NCI-H2107 treated with DMSO at 0.1 percent for 48 hours (cell line): ENCODE data around the gene MCUR1.
A peak's percentile ranks its signal among the peaks of the same experiment; 100 is the strongest.
"Not testable (repeated sequence)": the region's sequence is repeated elsewhere in the genome, so short reads cannot be mapped to it uniquely, and the experiment has no call there.

Source experiments
- DNase-seq: peaks from one replicate; lab custom pipeline; 2025; ENCODE audit not compliant: unreplicated experiment; lab: John Stamatoyannopoulos, UW

Gene MCUR1

GRCh38 chr6:13780162-13780561 lies 34.2 kb downstream of the MCUR1 start:
- not testable (repeated sequence) for DNase-seq

- DNase-seq, result no peak
These were observed 36.3 kb downstream of the MCUR1 start for GRCh38 chr6:13778028-13778427.

GRCh38 chr6:13776602-13777001 lies 37.8 kb downstream of the MCUR1 start:
- no peak for DNase-seq

GRCh38 chr6:13775466-13775865 lies 38.9 kb downstream of the MCUR1 start:
- DNase-seq, result not testable (repeated sequence)

- DNase-seq, result not testable (repeated sequence)
These were observed 41.9 kb downstream of the MCUR1 start for GRCh38 chr6:13772358-13773030.

- no peak for DNase-seq
These were observed 44.7 kb downstream of the MCUR1 start for GRCh38 chr6:13769655-13770053.

- no peak for DNase-seq
These were observed 45.2 kb downstream of the MCUR1 start for GRCh38 chr6:13769034-13769654.

GRCh38 chr6:13767121-13767808 lies 47.1 kb downstream of the MCUR1 start:
- DNase-seq, result no peak

GRCh38 chr6:13766201-13766634 lies 48.1 kb downstream of the MCUR1 start:
- DNase-seq, result peak; percentile 51

GRCh38 chr6:13765570-13765969 lies 48.8 kb downstream of the MCUR1 start:
- DNase-seq, result peak; percentile 41

GRCh38 chr6:13764996-13765395 lies 49.4 kb downstream of the MCUR1 start:
- no peak for DNase-seq

- DNase-seq, result no peak
These were observed 50.5 kb downstream of the MCUR1 start for GRCh38 chr6:13763740-13764381.

GRCh38 chr6:13762611-13763441 lies 51.5 kb downstream of the MCUR1 start:
- DNase-seq, result peak; percentile 42

GRCh38 chr6:13761361-13762036 lies 52.9 kb downstream of the MCUR1 start:
- DNase-seq, result no peak

GRCh38 chr6:13760307-13761304 lies 53.8 kb downstream of the MCUR1 start:
- DNase-seq, result no peak

GRCh38 chr6:13759025-13759424 lies 55.3 kb downstream of the MCUR1 start:
- no peak for DNase-seq

- no peak for DNase-seq
These were observed 59.7 kb downstream of the MCUR1 start for GRCh38 chr6:13754644-13755043.

- DNase-seq, result no peak
These were observed 70.6 kb downstream of the MCUR1 start for GRCh38 chr6:13743736-13744127.
